K562 (cell line): ENCODE data around the gene ATP5PF. TPM values are rescaled to one million over a fixed set of nuclear protein-coding genes. Genes with fewer than 3 reads are reported as not detected.

ENCODE experiments used
- BCL6 ChIP-seq: fragments of 250-450 bp; sonication (Bioruptor Pico); IDR thresholded peaks from 2 replicates; pipeline ENCODE4 v1.4.0; 2020
- ETV1 ChIP-seq: fragments of 450-650 bp; conservative IDR thresholded peaks from 2 replicates; pipeline ENCODE4 v1.6.1; 2016; ENCODE audit warnings: missing genetic modification characterization, control low read depth, low read depth, missing compliant biosample characterization
- FOS ChIP-seq: IDR thresholded peaks from 3 replicates; pipeline ENCODE4 v1.6.1; 2011; ENCODE audit not compliant: insufficient read length; ENCODE audit errors: extremely low read depth
- JUND ChIP-seq, 2 experiments: IDR thresholded peaks; 2 replicates in 1 of 2; 3 replicates in 1 of 2; pipeline ENCODE4 v1.6.1; 2011; ENCODE audit warnings: borderline replicate concordance in 2 of 2, low read depth in 2 of 2, low read length in 2 of 2, improper control_type of control experiment in 1 of 2, missing biosample characterization in 1 of 2, missing genetic modification characterization in 1 of 2, missing genetic modification reagents in 1 of 2
- MCM2 ChIP-seq: fragments of 450-650 bp; IDR thresholded peaks from 2 replicates; pipeline ENCODE4 v1.6.1; 2017; ENCODE audit warnings: low read depth, mild to moderate bottlenecking
- NRF1 ChIP-seq, 2 experiments: fragments of 450-650 bp; IDR thresholded peaks in 1 of 2; conservative IDR thresholded peaks in 1 of 2; 2 replicates each; pipeline ENCODE4 v1.6.1; 2014; ENCODE audit warnings: mild to moderate bottlenecking in 2 of 2
- RHOXF2B ChIP-seq: fragments of 250-450 bp; sonication (Bioruptor Pico); conservative IDR thresholded peaks from 2 replicates; pipeline ENCODE4 v1.5.1; 2021
- ZBTB43 ChIP-seq: sonication (generic); formaldehyde crosslinking; IDR thresholded peaks from 2 replicates; pipeline ENCODE4 v1.8.0; 2023; ENCODE audit warnings: mild to moderate bottlenecking, missing genetic modification reagents
- ZBTB9 ChIP-seq: fragments of 450-650 bp; formaldehyde crosslinking; IDR thresholded peaks from 2 replicates; pipeline ENCODE4 v1.4.0; 2020; ENCODE audit warnings: mild to moderate bottlenecking, moderate library complexity
- ZMIZ1 ChIP-seq, 2 experiments: fragments of 150-350 bp in 1 of 2; IDR thresholded peaks; 2 replicates each; pipeline ENCODE4 v1.6.1; 2012 to 2016; ENCODE audit warnings: low read depth in 2 of 2, low read length in 2 of 2, mild to moderate bottlenecking in 1 of 2, moderate library complexity in 1 of 2
- ZNF280A ChIP-seq: fragments of 450-650 bp; IDR thresholded peaks from 2 replicates; pipeline ENCODE4 v1.6.1; 2018; ENCODE audit warnings: mild to moderate bottlenecking, low read depth; ENCODE audit not compliant: partially characterized antibody
- polyA plus RNA-seq, 8 experiments: library from polyadenylated mRNA; depleted of rRNA in 4 of 8; stranded (reverse) in 5 of 8; unstranded in 3 of 8; fragments of >200 nt; fragmentation: Nextera tagmentation in 2 of 8; fragmentation: Illumina TruSeq in 1 of 8; extraction: Ambion mirVana in 2 of 8; extraction: Trizol in 1 of 8; gene quantifications; 2 replicates each; pipeline versions ENCODE4 v1.2.1 to v1.2.3, GENCODE V29; 2011 to 2014; ENCODE audit warnings: inconsistent platforms in 1 of 8, missing spikeins in 1 of 8
- total RNA-seq, 7 experiments: library from RNA; depleted of rRNA in 6 of 7; stranded (reverse); fragments of >200 nt in 6 of 7; fragmentation: Illumina TruSeq in 2 of 7; extraction: Trizol in 2 of 7; gene quantifications; 2 replicates each; pipeline versions ENCODE4 v1.2.1 to v1.2.3, GENCODE V29; 2011 to 2021; ENCODE audit warnings: low replicate concordance in 1 of 7

The ATP5PF gene
- total and polyA plus RNA-seq, 9 of the 15 experiments (the other 6 are each of a cell fraction or from before 2014, with no cell fraction given): 242 to 2,488 (median 533) TPM

DNA sequence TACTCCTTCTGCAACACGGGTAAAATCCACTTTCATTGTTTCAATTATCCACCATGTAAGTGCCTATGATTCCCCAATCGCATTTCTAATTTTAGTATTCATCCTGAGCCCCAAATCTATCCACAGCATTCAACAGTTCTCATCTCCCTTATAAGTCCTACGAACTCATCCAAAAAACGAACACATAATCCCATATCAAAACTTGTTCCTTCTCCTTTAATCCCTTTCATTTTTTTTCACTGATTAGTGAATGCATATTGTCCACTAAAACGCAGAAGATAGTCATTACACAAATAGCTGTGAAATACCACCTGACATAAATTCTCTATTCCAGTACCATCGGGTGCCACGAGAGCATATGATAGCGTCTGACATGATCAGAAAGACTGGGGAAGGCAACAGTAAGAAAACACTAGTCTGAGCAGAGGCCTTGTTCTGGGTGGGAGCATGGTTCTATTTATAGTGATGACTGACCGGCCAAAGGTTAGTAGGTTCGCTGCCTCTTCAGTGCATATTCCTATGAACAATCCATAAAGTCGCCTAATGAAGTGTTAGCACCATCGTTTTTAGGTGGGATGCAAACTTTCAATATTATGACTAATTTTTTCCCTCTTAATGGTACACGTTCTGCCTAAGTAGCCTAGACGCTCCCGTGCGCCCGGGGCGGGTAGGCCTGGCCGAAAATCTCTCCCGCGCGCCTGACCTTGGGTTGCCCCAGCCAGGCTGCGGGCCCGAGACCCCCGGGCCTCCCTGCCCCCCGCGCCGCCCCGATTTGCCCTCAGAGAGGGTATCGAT lies 648 bp downstream of the ATP5PF start (continued):
- no peak for TF ChIP-seq ZBTB9 (CRISPR knock-in tag)
- no peak for TF ChIP-seq ZNF280A
- TF ChIP-seq FOS: no peak
- TF ChIP-seq BCL6 (CRISPR knock-in tag): no peak
- no peak for TF ChIP-seq ETV1 (tag)
- 0 out of 2 replicates have a peak, but pooled peaks have one; percentile 74 for TF ChIP-seq ZBTB43 (CRISPR knock-in tag)
- no peak for TF ChIP-seq JUND (IDR thresholded peaks at IDR 0.05; ENCODE audit: borderline replicate concordance, low read depth, low read length)
- no peak for TF ChIP-seq JUND (tag; IDR thresholded peaks at IDR 0.05; ENCODE audit: borderline replicate concordance, low read depth, low read length)
- no peak for TF ChIP-seq MCM2
- no peak for TF ChIP-seq RHOXF2B (CRISPR knock-in tag)
- no peak for TF ChIP-seq NRF1 (conservative IDR thresholded peaks at IDR 0.05 in 1 of 2, IDR thresholded peaks at IDR 0.05 in 1 of 2)
- no peak for TF ChIP-seq ZMIZ1 (IDR thresholded peaks at IDR 0.05; ENCODE audit: low read depth in 2 of 2, low read length in 2 of 2)
